Activated CD8-positive, alpha-beta memory T cell treated with anti-CD3 and anti-CD28 coated beads, Interleukin-2, amount 50 U/mL, for 24 hours (primary cell): ENCODE measurements around the gene DNAJC30.

Experiments
- DNase-seq: peaks from one replicate; pipeline ENCODE4 v3.0.0-alpha.2; 2020; ENCODE audit errors: extremely low read depth

DNAJC30 gene

GRCh38 chr7:73647725-73648592 lies 35.3 kb downstream of the DNAJC30 start:
- no peak for DNase-seq

GRCh38 chr7:73646785-73647724 lies 36.2 kb downstream of the DNAJC30 start:
- DNase-seq: no peak

GRCh38 chr7:73645643-73646174 lies 37.5 kb downstream of the DNAJC30 start:
- no peak for DNase-seq

GRCh38 chr7:73644688-73645286 lies 38.5 kb downstream of the DNAJC30 start:
- no peak for DNase-seq

GRCh38 chr7:73642834-73643233 lies 40.4 kb downstream of the DNAJC30 start:
- DNase-seq: no peak

- no peak for DNase-seq
Measured at GRCh38 chr7:73638911-73639310, 44.3 kb downstream of the DNAJC30 start.

GRCh38 chr7:73635428-73636200 lies 47.6 kb downstream of the DNAJC30 start:
- no peak for DNase-seq

- DNase-seq: no peak
Measured at GRCh38 chr7:73633844-73634243, 49.4 kb downstream of the DNAJC30 start.

GRCh38 chr7:73633323-73633722 lies 49.9 kb downstream of the DNAJC30 start:
- no peak for DNase-seq

GRCh38 chr7:73631558-73631957 lies 51.7 kb downstream of the DNAJC30 start:
- no peak for DNase-seq
